HG03432 (cell line): ENCODE data around the gene C1QTNF1.
"Not testable (repeated sequence)": the region's sequence is repeated elsewhere in the genome, so short reads cannot be mapped to it uniquely, and the experiment has no call there.

ENCODE experiments used
- ATAC-seq: cut with Tn5 transposase; IDR thresholded peaks from one replicate; pipeline ENCODE4 v1.9.1; 2021; ENCODE audit warnings: mild to moderate bottlenecking, moderate library complexity; ENCODE audit not compliant: unreplicated experiment

Gene C1QTNF1

DNA sequence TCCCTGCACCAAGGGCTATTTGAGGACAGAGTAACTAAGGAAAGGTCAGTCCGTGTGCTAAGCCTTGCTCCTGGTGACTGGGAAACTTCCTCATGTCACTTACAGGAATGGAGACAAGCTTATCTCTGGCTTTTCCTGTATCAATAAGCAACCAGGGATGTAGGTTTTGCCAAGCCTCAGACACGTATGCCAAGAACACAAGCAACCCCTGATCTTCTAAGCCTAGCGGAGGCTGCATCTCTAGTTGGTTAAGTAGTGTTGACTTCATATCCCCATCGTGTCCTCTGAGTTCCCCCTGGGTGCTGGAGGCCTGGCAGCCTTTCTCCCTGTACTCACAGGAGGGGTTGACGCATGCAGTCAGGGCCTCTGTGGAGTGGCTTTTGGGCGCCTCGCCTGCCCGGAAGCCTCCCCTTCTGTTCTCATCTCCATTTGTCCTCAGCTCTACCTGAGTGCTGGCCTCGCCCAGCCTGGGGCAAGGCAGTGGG is 1.4 kb upstream of the C1QTNF1 start:
- ATAC-seq = no peak

DNA sequence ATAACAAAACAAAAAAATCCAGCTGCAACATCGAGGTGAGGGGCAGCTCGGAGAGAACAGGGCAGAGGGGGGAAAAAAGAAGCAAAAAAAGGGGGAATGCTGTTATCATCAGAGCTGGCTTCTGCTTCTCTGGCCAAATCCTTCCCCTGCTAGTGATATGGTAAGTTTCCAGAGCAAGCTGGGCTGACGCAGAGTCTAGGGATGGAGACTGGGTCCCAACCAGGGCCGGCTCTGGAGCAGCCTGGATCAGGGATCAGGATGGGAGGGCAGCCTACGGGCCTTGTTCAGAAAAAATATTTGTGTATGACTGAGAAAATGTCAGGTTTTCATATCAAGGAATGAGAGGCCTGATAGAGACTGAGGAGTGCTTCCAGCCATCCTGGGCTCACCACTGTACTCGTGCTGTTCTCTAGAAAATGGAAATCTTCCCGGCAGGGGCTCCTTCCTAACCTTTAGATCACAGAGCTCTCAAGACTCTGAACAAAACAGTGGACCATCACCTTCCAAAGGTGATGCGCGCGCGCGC is 726 bp upstream of the C1QTNF1 start:
- ATAC-seq = no peak

- no peak for ATAC-seq
Measured at GRCh38 chr17:79024901-79025737, 1.1 kb downstream of the C1QTNF1 start.

DNA sequence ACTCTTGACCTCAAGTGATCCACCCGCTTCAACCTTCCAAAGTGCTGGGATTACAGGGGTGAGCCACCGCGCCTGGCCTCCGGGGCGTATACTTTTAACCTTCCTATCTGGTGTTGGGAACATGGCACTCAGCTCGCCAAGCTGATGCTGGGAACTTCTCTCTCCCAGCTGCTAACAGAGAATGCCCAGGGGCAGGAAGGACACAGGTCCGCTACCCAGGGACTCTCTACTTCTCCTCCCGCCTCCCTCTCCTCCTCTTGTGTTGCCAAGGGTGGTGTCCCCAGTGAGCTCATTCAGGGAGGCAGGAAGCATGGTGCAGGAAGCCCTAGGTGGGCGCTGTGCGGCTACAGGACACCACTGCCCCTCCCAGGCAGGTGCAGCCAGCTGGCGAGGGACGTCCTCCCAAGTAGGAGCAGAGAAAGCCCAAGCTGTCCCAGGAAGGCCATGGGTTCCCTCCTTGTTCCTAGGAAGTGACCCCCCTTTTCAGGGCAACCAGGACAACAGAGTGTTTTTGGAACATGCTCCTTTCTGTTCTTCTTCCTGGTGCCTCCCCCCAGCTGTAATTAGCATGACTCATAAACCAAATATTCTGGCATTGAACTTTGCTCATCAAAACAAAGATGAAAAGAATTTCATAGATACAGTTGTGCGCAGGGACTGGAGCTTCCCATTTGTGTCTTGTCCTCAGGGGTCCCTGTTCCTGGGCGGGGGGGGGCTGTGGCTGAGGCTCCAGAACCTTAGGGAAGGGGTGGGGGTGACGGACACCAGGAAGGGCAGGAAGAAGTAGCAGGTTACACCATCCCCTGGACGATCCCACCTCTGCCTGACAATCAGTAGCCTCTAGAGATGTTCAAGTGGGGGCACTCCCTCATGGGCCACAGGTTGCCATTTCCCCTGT is 2.7 kb downstream of the C1QTNF1 start:
- no peak for ATAC-seq

GRCh38 chr17:79027274-79027924 is 3.4 kb downstream of the C1QTNF1 start:
- ATAC-seq = no peak

DNA sequence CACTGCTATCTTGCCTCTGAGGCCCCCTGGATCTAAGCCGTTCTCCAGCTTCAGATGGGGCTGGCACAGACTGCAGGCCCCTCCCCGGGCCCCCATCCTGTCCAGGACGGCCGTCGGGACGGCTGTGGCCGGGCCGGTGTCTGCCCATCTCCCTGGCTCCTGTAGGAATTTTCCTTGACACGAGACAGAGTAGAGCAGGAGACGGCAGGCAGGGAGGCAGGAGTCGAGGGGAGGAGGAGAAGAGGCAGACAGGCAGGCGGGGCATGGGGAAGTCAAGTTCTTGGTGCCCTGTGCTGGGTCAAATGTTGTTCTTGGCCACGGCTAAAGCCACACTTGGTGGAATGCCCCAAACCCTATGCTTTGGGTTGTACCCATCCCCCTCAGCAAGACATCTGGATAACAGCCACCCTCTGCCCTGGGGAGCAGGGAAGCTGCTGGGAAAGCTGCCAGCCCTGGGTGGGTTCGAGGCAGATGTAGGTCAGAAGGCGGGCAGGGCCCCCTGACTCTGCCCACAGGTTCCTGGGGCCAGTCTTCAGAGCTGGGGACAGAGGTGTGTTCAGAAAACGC is 4.0 kb downstream of the C1QTNF1 start:
- ATAC-seq = no peak

- no peak for ATAC-seq
Measured at GRCh38 chr17:79028496-79029326, 4.7 kb downstream of the C1QTNF1 start.

DNA sequence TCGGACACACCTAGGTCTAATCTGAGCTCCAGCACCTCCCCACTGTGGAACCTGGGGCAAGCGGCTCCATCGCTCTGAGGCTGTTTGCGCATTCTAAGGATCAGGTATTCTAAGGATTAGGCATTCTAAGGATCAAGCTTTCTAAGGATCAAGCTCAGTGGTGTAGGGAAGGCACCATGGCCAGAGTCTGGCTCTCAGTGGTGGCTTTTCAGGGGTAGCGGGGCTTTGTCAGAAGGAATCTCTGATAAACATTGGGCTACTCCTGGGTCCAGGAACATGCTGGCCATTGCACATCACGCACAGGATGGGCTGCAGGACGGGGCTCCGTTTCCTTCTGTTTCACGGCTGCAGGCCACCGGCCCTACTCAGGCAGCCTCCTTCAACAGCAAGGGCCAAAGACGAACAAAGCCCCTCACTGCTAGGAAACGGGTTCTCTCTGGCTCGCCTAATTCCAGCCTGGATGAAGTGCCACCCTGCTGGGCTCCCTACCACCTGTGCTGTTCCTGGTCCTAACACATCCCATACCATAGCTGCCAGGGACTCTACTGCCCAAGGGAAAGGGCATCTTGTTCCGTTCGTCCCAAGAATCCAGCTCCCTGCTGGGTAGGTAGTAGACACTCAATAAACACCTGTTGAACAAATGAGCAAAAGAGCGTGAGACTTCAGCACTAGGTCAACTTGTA is 5.5 kb downstream of the C1QTNF1 start:
- no peak for ATAC-seq

- not testable (repeated sequence) for ATAC-seq
Measured at GRCh38 chr17:79030636-79031035, 6.7 kb downstream of the C1QTNF1 start.

- ATAC-seq = no peak
Measured at GRCh38 chr17:79031996-79032875, 8.3 kb downstream of the C1QTNF1 start.

GRCh38 chr17:79033046-79033616 is 9.2 kb downstream of the C1QTNF1 start:
- no peak for ATAC-seq

DNA sequence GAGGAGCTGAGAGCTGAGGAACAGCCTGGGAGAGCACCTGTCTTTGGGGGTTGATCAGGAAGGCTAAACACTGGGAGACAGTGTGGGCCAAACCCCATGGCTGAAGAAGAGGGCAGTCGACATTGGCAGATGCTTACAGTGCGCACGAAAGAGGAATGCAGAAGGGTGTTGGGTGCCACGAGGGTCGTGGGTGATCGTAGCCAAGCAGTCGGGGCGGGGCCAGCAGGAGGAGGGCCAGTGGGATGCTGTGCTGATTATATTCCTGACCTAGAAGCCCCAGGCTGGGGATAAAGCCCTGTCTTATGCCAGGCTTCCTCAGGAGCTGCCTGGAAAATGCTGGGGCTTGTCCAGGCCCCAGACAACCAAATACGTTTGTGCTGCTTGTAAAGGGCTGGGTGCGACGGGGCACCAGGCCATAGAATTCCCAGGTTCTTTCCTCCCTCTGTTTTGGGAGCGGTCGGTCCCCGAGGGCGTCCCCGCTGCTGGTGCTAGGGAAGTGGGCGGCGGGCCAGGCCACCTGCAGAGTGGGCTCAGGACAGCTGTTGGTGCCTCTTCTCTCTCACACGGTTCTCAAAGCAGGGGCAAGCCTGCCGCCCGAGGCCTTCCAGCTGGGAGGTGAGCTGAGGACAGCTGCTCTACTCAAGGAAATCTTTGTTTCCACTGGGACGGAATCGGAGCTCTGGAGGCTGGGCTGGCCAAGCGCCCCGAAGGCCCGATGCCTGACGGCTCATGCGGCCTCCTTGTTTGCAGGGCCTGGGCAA is 10.0 kb downstream of the C1QTNF1 start:
- ATAC-seq = no peak

GRCh38 chr17:79034931-79035485 is 11.0 kb downstream of the C1QTNF1 start:
- no peak for ATAC-seq

GRCh38 chr17:79035686-79036085 is 11.7 kb downstream of the C1QTNF1 start:
- ATAC-seq = no peak

GRCh38 chr17:79036181-79036580 is 12.2 kb downstream of the C1QTNF1 start:
- no peak for ATAC-seq

DNA sequence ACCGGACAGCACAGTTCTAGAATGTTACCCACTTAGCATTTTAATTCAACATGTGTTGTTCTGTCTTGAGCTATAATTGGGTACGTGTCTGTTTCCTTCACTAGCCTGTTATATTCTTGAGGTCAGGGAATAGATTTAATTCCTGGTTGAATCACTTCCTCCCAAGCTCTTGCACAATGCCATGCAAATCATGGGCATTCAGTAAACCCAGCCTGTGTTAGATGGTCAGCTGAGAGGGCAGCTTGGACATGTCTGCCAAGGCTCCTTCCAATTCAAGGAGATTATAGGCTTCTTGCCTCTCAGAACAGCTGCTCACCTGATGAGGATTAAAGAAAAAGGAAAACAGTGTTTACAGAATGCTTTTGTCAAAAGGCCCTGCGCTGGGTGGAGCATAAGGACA is 12.6 kb downstream of the C1QTNF1 start:
- no peak for ATAC-seq
